HL-60 (cell line): Measurements from ENCODE around the gene TNFSF10.

Source experiments
- CTCF ChIP-seq: IDR thresholded peaks from one replicate; pipeline ENCODE4 v1.5.1; 2011; ENCODE audit warnings: low read length, control low read depth, inconsistent platforms; ENCODE audit not compliant: insufficient read depth
- GABPA ChIP-seq: IDR thresholded peaks from 2 replicates; pipeline ENCODE4 v1.6.1; 2012; ENCODE audit warnings: low read depth
- POLR2AphosphoS5 ChIP-seq: IDR thresholded peaks from 2 replicates; pipeline ENCODE4 v1.6.1; 2012; ENCODE audit warnings: low read depth
- REST ChIP-seq: IDR thresholded peaks from 2 replicates; pipeline ENCODE4 v1.6.1; 2012; ENCODE audit warnings: low read depth; ENCODE audit not compliant: insufficient replicate concordance

- no peak for TF ChIP-seq CTCF
- no peak for TF ChIP-seq POLR2AphosphoS5
- TF ChIP-seq REST = no peak
- TF ChIP-seq GABPA = no peak
These were observed 15.3 kb upstream of the TNFSF10 start for GRCh38 chr3:172538368-172539151.
